GM19238 (cell line): ENCODE measurements around the gene SNX18.
"Not testable (repeated sequence)": the region's sequence is repeated elsewhere in the genome, so short reads cannot be mapped to it uniquely, and the experiment has no call there.

Experiments used
- DNase-seq: peaks from one replicate; pipeline ENCODE4 v3.0.0; 2011; ENCODE audit warnings: low spot score; ENCODE audit not compliant: insufficient read length

The SNX18 gene

DNA sequence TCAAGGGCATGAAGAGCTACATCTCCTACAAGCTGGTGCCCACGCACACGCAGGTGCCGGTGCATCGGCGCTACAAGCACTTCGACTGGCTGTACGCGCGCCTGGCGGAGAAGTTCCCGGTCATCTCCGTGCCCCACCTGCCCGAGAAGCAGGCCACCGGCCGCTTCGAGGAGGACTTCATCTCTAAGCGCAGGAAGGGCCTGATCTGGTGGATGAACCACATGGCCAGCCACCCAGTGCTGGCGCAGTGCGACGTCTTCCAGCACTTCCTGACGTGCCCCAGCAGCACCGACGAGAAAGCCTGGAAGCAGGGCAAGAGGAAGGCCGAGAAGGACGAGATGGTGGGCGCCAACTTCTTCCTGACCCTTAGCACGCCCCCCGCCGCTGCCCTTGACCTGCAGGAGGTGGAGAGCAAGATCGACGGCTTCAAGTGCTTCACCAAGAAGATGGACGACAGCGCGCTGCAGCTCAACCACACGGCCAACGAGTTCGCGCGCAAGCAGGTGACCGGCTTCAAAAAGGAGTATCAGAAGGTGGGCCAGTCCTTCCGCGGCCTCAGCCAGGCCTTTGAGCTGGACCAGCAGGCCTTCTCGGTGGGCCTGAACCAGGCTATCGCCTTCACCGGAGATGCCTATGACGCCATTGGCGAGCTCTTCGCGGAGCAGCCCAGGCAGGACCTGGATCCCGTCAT lies 1.4 kb downstream of the SNX18 start:
- DNase-seq = no peak

GRCh38 chr5:54519509-54519876 lies 1.9 kb downstream of the SNX18 start:
- no peak for DNase-seq

DNA sequence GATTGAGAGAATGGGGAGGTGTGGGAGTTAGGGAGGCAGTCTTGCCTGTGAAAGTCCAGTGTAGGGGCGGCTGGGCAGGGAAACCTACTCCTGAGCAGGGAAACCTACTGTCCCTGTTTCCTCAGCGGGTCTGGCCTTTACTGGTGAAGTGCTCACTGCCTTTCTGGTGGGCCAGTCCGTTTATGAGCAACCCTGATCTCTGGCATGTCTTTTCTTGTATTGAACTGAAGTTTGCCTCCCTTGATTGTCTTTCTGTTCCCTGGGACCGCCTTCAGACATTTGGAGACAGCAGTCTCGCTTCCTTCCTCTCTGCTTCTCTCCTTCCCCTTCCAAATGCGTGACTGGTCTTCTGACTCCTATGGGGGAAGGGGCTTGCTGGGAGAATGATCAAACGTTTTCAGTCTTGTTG lies 2.9 kb downstream of the SNX18 start:
- DNase-seq = no peak

DNA sequence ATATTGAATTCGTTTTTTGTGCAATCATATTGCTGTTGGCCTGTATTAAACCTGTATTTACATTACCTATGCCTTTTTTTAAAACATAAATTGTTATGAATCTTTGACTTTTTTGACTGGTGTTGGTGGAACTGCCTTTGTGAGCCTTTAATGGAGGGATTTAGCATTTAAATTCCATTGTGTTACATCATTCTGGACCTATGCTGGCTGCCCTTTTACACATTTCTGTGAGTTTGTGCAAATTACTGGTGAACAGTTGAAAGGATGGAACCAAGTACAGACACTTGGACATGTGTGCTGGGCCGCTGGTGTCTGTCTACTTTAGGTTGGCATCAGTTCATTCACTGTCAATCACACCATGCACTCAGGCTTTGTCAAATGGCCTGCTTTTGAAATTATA lies 3.4 kb downstream of the SNX18 start:
- no peak for DNase-seq

GRCh38 chr5:54521856-54522479 lies 4.4 kb downstream of the SNX18 start:
- no peak for DNase-seq

GRCh38 chr5:54523534-54523933 lies 6.0 kb downstream of the SNX18 start:
- no peak for DNase-seq

- DNase-seq = no peak
These were observed 6.5 kb downstream of the SNX18 start for GRCh38 chr5:54524082-54524481.

- DNase-seq = no peak
These were observed 7.1 kb downstream of the SNX18 start for GRCh38 chr5:54524704-54525103.

- no peak for DNase-seq
These were observed 7.7 kb downstream of the SNX18 start for GRCh38 chr5:54525261-54525660.

- DNase-seq = no peak
These were observed 8.1 kb downstream of the SNX18 start for GRCh38 chr5:54525692-54526091.

DNA sequence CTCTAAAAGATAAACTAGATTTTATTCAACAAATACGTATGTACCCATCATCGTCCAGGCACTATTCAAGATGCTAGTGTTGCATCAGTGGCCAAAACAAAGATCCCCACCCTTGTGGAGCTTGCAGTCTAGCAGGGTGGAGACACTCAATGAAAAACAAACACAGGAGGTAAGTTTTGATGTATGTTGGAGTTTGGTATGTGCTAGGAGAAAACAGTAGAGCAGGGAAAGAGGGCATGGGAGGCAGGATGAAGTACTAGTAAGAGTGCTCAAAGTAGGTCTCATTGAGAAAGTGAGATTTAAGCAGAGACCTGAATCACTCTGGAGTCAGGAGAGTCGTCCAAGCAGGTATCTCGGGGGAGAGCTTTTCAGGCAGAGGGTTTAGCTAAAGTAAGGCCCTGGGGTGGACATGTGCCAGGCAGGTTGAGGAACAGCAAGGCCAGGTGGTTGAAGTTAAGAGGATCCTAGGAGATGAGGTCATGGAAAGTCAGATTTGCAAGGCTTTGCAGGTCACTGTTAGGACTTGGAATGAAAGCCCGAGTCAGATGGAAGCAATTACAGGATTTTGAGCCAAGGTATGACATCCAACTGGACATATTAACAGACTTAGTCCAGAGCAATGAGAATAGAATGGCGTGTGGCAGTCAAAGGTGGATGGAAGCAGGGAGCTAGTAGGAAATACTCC lies 9.2 kb downstream of the SNX18 start:
- no peak for DNase-seq

- DNase-seq = no peak
These were observed 11.2 kb downstream of the SNX18 start for GRCh38 chr5:54528633-54529209.

DNA sequence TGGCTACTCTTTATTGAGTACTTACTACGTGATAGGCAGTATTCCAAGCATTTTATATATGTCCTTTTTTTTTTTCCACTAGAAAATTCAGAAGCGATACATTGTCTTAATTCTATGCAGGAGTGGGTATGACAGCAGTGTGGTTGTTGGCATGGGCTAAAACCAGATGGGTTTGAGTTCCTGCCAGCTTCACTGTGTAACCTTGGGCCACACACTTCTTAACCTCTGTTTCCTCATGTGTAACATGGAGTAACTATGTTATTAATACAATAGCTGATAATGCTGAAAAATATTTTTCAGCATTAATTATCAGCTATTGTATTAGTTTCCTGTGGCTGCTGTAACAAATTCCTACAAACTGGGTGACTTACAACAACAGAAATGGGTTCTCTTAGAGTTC lies 12.0 kb downstream of the SNX18 start:
- DNase-seq = no peak

GRCh38 chr5:54531546-54531945 lies 14.0 kb downstream of the SNX18 start:
- no peak for DNase-seq

- DNase-seq = no peak
These were observed 16.1 kb downstream of the SNX18 start for GRCh38 chr5:54533541-54534190.

DNA sequence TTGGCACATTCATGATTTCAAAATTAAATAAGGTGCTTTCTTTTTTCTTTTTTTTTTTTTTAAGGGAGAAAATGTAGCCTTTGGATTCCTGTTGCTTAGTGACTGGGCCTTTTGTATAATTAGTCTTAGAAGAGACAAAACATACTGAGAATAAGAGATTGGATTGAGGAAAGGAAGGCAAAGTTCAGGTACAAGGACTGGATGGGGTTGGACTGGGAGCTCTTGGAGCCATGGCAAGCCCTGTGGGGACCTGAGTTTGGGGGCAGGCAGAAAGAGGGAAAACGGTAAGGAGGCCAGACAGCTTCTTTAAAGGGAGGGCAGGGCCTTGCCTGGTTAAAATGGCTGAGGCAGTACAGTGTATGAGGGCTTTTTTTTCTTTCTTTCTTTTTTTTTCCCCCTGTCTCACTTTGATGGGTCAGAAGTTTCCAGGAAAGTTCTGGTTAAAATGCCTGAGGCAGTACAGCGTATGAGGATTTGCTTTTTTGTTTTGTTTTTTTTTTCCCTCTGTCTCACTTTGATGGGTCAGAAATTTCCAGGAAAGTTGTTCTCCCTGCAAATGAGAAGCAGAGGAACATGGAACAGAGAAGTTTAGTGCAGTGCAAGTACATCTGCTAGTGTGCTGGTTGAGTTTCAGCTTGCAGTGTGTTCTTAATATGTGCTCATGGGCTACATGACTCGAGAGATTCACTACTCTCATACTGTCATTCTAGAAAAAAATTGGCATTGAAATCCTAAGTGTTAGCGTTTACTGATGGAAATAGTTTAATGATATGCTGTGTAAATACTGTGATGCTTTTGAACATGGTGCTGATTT lies 16.8 kb downstream of the SNX18 start:
- no peak for DNase-seq

DNA sequence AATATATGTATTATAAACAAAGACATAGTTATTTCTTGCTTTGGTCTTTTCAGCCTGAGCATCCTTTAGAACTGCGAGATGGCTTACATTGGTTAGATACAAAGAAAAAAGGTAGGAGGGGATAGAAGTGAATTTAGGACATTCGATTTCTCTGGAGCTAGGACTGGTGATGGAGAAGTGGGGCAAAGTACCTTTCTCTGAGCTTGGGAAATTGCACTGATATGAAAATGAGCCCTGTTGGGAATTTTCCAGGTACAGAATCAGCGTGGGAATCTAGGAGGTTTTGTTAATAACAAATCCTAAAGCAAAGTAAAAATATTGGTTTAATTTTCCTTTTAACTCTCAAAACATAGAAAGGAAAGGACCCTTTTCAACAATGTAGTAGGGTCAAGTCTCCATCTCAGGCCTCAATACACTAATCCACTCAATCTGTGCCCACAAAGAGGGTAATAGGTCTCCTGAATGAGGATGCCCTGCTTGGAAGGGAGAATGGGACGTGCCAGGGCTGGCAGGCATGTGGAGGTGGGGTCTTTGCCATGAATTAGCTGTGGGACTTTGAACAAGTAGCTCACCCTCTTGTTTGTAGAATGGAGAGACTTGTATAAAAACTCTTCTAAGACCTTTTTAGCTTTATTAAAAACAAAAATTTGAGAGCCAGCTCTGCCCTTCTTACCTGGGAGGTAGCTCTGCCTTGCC lies 17.7 kb downstream of the SNX18 start:
- DNase-seq = no peak

DNA sequence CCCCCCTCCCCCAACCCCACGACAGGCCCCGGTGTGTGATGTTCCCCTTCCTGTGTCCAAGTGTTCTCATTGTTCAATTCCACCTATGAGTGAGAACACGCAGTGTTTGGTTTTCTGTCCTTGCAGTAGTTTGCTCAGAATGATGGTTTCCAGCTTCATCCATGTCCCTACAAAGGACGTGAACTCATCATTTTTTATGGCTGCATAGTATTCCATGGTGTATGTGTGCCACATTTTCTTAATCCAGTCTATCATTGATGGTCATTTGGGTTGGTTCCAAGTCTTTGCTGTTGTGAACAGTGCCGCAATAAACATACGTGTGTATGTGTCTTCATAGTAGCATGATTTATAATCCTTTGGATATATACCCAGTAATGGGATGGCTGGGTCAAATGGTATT lies 18.8 kb downstream of the SNX18 start:
- DNase-seq = not testable (repeated sequence)

DNA sequence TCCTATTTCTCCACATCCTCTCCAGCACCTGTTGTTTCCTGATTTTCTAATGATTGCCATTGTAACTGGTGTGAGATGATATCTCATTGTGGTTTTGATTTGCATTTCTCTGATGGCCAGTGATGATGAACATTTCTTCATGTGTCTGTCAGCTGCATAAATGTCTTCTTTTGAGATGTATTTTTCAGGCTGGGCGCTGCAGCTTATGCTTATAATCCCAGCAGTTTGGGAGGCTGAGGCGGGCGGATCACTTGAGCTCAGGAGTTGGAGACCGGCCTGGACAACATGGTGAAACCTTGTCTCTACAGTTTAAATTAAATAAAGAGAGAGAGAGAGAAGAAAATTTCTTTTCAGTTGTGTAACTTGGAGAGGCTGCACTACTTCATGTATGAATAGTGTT lies 19.3 kb downstream of the SNX18 start:
- not testable (repeated sequence) for DNase-seq

DNA sequence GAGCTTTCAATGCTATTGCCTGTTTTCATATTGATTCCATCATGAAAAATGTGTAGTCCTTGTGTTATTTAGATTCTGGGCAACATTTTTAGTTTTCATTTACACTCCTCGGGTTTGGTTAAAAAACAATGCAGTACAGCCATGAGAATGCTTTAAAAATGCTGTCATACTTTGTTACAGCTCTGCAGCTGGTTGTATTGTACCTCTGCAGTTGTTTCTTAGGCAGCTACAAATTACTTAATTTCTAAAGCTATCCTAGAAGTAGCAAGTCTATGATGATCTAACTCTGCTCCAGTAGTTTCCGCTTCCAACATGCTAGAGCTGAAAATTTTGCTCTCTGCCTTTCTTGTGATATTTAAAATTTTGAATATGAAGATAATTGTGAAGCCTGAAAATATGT lies 20.2 kb downstream of the SNX18 start:
- DNase-seq = no peak

GRCh38 chr5:54538156-54538555 lies 20.6 kb downstream of the SNX18 start:
- DNase-seq = no peak
